Hepatic stellate cell (primary cell): ENCODE measurements around the gene BACH2.
"Not testable (repeated sequence)": the region's sequence is repeated elsewhere in the genome, so short reads cannot be mapped to it uniquely, and the experiment has no call there.

Experiments used
- DNase-seq: peaks from one replicate; pipeline ENCODE4 v3.0.0; 2011; ENCODE audit warnings: low spot score

BACH2 gene

DNA sequence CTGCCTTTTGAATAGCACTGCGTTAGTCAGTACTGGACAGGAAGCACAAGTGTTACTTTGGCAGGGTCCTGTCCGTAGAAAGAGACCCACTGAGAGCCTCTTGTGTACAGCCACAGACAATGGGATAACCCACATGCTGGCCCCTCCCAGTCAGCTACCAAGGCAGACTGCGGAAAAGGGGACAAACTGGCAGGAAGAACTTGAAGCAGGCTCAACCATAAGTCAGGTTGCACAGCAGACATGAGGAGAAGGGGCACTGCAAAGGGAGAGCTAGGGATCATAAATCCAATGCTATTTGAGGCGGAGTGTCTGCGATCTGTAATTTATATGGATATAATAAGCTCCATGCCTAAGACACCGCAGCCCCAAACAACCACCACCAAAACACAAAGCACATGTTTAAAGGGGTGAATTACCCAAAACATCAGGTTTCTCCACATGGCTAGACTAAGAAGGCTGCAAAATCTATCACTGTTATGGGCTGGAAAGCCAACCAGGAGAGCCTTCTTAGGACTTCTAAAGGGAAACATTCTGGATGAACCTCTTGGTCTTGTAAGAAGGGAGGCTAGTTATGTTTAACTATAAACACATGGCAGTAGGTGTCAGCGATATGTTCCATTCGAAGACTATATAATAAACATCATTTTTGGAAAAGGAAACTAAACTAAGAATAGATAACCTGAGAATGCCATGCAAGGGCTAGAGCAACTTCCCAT lies 141.7 kb downstream of the BACH2 start:
- no peak for DNase-seq

DNA sequence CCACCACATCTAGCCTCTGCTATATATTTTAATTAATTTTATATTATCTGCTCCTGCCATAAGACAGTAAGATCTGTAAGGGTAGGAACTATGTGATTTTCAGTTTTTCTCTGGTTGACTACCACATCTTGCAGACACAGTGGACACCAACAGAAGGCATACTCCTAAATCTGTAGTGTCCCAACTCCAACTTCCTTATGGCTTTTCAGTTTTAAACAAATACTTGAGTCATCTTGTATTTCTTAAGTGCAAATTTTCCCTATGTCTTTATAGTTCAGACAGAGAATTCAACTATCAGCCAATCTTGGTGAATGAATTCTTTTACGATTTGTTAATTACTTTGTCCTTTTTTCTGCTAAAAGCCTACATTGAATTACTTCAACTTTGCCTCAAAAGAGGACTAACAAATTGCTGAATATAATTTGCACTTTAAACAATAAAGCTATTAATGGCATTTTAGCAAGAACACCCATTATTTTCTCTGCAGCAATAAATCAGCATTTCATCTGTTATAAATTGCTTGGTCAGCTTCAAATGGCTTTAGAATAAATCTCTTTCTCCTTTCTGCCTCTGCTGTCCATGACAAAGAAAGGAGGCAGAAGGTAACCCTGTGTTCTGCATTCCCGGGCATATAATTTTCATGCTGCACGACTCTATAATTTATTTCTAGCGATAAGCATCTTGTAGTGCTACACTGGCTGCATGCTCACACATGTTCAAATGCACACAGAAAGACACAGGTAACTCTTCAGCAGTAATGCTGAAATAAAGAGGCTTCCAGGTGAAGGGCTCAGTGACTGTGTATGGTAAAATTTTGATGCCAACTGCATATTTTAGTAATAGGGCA lies 144.8 kb downstream of the BACH2 start:
- DNase-seq = no peak

DNA sequence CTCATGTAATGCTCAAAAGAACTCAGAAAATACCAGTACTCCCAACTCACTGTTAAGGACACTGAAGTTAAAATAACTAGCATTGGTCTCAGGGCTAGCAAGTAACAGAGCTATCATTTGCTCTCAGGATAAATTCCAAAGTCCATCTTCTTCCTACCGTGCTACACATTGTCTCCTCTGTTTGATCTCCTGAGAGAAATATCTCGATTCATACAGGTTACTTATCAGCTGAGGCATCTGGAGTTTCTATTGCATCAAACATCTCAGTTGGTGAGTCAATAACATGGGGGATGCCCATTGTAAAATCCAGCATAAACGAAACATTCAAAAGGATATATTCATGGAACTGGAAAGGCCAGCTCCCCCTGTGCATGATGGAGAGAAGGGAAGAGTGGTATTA lies 147.4 kb downstream of the BACH2 start:
- DNase-seq = no peak

DNA sequence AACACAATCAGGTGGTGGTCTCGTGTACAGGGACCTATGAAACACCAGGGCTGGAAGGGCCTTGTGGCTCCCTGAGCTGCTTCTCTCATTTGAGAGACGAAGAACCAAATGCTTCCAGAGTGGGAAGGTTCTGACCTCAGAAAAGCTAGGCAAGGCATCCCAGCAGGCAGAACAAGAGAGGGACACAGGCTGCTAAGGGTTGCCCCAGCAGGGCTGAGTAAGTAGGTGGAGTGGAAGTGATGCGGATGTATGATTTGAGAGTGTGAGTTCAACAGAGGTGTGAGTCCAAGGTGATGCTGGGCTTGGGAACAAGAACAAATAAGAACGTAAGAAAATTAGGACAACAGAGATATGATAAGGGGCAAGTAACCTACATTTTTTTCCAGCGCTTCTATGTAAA lies 147.8 kb downstream of the BACH2 start:
- DNase-seq = no peak

DNA sequence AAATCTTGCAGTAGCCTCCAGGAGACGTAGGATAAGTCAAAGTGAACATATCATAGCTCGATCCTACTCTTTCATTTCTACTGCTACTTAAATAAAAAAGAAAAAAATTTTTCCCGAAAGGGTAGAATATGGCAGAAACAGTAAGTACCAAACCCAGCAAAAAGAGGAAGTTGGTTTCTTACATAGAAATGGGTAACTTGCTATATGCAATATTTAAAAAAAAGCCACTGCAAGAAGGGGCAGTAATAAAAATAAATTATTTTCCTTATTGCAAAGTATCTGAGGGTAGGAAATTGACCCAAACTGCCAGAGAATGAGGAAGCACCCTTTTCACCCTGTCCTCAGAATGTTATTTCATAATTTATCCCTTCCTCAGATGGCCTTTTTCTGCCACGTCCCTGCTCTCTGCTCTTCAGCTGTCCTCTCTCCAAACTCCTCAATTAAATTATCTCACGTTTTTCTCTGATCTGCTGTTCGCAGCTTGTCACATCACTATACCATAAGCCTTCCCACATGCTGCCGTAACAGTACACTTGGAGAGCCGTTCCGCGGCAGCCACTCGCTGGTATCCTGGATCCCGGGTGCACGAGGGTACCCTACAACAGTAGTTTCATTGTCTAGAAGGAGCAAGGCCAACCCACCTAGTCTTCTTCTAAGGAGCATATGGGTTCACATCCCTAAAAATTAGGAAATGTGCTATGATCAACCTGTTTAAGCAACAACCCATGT lies 149.6 kb downstream of the BACH2 start:
- DNase-seq = no peak

DNA sequence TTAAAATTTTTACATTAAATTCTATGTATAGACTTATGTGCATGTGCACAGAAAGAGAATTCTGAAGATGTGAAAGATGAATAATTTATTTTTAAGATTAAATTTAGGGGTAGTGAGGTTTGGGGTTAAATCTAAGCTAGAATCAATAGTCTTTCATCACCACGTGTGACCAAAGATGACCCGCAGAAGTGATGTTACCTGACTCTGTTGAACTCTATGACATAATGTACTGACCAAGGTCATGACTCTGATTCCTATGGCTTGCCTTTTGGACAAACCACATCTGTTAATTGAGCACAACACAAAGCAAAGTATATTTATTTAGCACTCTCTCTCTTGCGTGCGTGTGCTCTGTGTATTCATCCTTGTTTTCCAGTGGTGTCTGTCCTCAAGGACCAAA lies 150.6 kb downstream of the BACH2 start:
- no peak for DNase-seq

DNA sequence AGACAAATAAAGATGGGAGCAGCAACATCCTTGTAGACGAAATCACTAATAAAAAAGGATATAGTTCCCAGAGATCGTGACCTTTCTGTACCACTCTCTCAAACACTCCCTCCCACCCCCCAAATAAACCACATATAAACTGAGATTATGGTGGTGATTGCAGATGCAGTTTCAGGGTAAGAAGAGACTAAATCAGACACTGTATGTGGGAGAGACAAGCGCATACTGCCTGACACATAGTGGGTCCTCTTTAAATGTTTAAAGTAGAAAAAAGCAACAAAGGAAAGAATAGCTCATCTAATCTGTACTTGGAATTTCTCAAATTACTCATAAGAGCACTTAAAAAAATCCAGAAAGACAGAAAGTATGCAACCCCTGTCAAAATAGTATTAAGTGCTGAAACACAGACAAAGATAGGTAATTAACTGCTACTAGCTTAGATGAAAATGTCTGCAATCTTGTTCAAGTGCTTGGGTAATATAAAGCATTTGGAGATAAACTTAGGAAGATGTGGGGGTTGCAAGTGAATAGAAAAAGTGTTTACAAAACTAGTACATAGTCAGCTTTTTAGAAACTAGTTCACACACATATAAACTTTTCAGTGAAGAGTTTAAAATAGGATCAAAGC lies 151.6 kb downstream of the BACH2 start:
- no peak for DNase-seq

DNA sequence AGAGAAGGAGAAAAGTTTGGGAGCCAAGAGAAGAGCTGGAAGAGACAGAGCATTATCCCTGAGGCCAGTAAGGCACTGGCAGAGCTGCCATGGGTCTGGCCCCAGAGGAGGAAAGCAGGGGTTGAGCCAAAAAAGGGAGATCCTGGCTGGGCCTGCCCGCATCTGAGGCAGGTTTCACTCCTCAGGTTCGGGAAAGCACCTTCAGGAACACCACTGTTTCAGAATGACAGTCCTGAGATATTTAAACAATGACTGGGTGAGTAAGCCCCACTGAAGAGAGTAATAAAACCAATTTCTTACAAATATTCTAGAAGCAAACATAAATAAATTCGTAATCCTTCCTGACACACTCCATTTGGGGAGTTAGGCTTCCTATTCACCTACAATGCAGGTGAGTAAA lies 152.2 kb downstream of the BACH2 start:
- DNase-seq = no peak

DNA sequence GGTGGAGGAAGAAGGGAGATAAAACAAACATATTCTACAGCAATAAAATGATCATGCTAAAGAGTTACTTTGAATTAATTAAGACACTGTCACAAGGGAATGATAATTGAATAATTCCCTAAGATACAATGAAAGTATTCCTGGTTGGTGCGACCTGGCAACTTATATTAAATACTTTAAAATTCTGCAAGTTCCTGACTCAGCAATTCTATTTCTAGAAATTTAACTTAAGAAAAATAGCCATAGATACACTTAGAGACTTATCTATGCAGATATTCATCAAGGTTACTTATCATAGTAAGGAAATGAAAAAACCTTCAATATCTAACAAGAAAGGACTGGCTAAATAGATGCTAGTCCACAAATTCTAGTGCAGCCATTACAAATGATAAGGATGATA lies 156.0 kb downstream of the BACH2 start:
- no peak for DNase-seq

DNA sequence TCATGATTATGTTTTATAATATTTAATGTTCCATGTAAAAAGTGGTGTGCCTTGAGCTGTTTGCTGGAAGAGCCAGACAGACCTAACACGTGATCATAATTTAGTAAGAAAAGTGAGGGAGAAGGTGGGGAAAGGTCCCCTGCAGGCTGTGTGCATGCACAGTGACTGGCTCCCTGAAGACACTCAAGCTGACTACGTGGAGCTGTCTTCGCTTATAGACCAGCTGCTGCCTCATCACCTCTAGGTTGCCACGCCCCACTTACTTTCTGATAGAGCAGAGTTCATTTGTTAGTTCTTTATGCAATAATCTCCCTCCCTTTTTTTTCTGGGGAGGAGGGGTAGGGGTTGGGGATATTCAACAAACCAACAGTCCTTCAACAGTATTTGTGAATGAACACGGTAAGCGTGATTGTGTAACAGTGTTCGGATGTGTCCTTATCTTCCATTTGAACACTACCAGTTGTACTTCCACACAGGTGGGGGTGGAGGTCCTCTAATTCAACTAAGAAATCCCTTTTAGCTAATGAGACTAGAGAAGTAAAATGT lies 157.3 kb downstream of the BACH2 start:
- DNase-seq = no peak

DNA sequence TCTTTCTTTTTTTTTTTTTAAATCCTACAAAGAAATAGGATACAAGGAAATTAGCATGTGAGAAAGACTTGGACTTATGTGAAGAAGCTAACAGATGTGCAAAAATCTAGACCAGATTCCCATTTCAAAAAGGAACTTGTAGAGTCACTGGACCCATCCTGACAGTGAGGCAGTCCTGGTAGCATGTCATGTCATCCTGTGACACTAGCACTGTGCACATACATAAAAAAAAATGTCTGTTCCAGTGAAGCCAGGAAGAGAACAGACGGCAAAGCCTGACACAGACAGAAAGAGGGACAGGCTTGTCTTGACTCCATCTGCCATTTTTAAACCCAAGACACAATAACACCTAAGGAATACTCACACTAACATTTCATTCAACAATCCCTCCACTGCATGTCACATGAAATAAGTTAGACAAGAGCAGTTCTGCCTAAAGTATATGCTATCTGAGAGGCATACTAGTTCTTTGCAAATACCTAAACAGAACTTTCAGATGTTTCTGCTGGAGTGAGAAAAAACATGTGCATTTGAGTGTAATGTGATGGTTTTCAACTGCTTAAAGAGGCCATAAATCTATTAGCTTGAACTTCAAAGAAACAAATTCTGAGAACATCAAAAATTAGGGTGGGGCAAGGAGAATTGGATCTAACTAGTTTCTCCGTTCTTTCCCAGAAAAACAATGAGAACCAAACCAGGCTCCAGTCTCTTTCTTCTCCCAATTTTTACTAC lies 159.6 kb downstream of the BACH2 start:
- DNase-seq = no peak

DNA sequence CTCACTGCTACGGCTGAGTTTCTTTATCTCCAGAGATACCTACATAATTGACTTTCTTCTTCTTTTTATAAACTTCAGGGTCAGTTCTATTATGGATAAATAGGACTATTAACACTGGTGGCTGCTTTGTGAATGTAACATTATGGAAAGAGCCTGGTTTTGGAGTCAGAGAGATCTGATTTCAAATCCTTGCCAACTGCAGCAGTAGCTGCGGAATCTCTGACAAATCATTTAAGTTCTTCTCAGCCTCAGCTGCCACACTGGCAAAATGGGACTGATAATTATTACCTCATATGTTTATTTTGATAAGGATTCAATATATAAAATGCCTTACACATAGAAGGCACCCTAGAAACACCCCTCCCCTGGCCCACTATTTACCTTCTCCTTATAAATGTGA lies 160.5 kb downstream of the BACH2 start:
- no peak for DNase-seq

DNA sequence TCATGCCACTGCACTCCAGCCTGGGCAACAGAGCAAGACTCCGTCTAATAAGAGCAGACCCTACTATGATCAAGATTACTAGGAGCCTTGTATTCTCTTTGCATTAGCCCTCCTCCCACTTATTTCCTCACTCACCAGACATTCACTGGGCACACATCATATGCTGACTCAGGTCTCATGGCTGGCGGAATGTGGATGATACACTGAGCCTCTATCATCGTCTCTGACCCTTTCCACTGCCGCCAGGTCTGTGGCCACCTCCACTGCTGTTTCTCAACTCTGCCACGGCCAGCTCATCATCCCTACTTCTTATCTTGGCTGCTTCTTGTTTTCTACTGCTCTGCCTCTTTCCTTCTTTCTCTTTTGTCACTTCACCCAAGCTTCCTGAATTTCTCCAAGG lies 161.0 kb downstream of the BACH2 start:
- DNase-seq = no peak

DNA sequence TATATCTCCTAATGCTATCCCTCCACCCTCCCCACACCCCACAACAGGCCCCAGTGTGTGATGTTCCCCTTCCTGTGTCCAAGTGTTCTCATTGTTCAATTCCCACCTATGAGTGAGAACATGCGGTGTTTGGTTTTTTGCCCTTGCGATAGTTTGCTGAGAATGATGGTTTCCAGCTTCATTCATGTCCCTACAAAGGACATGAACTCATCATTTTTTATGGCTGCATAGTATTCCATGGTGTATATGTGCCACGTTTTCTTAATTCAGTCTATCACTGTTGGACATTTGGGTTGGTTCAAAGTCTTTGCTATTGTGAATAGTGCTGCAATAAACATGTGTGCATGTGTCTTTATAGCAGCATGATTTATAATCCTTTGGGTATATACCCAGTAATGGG lies 163.0 kb downstream of the BACH2 start:
- DNase-seq = not testable (repeated sequence)

DNA sequence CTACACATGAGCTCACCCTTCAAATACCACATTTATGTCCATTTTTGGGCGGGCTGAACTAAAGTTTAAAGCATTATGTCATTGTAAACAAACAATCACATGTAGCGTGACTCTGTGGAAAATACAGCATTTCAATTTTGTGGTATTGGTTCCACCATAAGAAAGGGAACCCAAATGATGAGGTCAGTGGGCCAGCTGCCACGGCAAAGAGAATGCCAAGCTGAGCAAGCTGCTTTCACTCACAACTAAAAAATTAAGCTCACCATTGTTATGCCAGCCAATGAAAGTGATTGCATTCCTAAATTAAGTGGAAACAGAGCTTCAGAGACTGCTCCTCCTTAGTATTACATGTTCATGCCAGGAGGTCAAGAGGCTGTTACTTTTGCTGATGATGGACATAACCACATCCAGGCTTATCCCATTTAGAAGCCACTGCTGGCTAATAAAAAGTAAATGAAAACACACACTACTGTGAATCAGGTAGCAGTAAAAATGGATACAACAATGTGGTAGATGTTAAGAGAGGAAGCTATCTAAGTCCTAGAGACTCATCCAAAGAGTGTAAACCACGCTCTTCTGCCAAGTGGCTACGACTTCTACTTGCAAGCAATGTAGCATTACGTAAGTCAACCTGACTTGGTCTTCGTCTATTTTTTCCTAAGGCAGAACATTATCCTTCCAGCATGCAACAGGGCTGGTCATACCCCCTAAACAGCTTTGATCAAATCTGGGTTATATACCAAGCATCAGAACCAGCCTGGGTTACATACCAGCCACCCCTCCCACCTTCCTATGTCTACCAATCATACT lies 164.8 kb downstream of the BACH2 start:
- DNase-seq = no peak

DNA sequence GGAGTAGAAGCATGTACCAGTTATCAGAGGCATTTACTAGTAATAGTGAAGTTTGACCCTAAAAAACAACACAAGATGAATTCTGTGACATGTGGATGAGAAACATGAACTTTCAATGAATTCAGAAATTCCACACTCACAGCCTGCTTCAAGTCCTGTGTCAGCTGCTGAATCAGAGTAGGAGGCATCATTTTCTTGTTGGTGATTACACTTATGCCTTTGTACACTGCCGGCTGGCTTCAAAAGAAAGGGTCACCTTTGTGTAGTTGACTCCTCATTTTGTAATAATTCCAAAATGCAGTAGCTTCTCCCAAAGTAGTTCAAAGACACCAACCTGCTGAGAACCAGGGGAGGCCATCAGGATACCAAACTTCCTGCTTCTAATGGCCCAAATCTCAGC lies 165.5 kb downstream of the BACH2 start:
- DNase-seq = no peak

DNA sequence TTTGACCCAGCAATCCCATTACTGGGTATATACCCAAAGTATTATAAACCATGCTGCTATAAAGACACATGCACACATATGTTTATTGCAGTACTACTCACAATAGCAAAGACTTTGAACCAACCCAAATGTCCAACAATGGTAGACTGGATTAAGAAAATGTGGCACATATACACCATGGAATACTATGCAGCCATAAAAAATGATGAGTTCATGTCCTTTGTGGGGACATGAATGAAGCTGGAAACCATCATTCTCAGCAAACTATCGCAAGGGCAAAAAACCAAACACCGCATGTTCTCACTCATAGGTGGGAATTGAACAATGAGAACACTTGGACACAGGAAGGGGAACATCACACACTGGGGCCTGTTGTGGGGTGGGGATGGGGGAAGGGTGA lies 168.0 kb downstream of the BACH2 start:
- not testable (repeated sequence) for DNase-seq

DNA sequence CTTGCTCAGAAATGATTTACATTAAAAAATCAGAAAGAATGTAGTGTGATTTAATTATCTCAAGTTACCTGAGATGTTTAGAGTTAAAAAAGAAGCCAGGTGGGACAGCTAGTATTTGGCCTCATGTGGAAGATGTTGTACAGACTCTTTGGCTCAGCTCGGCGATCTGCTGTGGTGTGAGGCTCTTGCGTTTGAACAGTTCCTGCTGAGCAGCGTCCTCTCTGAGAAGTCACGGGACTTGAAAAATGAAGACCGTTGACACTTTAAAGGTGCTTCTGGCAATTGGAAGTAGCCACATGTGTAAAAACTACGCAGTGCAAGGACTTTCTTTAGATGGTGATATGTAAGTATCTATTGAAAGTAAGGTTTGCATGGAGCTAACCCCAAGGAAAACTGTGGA lies 169.0 kb downstream of the BACH2 start:
- DNase-seq = no peak

DNA sequence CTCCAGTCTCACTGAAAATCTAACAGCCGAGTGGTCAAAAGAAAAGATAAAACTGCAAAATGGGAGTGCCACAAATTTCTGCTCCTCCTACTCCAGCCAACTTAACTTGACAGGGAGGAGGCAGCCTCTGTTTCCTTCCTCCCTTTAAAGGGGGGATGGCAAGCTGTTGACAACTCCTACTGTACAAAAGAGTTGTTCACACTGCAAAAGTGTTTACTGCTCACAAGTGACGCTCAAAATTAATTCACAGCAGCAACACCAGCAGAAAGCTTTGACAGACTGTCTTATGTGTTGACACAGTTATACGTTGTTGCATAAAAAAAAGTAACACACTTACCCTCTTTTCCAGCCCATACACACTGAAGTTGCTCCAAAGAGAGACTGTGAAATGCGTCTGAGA lies 169.8 kb downstream of the BACH2 start:
- no peak for DNase-seq

DNA sequence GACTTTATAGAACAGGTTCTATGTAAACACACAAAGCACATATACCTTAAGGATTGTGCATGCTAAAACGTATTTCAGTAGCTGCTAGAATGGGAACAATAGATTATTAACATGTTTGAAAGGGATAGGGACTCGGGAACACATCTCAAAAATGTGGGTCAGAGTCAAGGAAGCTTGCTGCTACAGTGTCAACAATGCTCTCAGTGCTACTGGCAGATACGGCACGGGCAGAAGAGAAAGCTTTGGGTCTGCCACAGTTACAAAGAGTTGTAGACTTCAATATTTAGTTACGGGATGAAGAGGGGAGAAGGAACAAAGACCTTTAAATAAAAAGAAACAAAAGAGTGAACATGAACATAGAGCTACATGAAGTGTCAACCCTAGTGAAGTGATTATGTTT lies 170.5 kb downstream of the BACH2 start:
- no peak for DNase-seq
